ENCODE results near the gene ECHS1. TPM values are rescaled to one million over a fixed set of nuclear protein-coding genes. Genes with fewer than 3 reads are reported as not detected.

The ECHS1 gene
- total and polyA plus RNA-seq, 9 of the 15 experiments (the other 6 are each of a cell fraction or from before 2014, with no cell fraction given) = 16.6 to 100 (median 68.1) TPM

DNA sequence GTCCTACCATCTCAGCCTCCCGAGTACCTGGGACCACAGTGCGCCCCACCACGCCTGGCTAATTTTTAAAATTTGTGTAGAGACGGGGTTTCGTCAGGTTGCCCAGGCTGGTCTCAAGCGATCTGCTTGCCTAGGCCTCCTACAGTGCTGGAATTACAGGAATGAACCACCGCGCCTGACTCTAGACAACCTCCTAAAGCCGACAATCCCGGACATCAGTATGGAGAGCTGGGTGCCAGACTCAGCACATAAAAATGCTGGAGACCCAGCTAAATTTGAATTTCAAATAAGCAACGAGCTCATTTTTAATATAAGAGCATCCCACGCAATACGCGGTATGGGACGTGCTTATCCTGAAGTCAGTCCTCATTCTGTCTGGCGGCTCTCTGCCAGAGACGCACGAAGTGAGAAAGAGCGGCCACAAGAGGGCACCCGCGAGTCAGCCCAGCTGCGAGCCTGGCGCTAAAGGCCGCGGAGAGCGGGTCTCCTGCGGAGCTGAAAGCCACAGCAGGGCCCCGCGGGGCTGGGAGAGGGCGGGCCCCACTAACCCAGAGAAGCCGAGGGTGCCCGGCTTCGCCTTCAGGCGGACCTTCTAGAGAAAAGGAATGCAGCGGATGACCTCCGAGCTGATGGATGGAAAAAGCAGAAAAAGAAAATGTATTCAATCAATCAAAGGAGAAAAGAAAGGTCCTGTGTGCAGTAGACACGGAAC is 43.5 kb downstream of the ECHS1 start (continued):
- TF ChIP-seq ZNF232 (CRISPR knock-in tag; IDR thresholded peaks at IDR 0.05) = no peak
- TF ChIP-seq, protein P1, sequence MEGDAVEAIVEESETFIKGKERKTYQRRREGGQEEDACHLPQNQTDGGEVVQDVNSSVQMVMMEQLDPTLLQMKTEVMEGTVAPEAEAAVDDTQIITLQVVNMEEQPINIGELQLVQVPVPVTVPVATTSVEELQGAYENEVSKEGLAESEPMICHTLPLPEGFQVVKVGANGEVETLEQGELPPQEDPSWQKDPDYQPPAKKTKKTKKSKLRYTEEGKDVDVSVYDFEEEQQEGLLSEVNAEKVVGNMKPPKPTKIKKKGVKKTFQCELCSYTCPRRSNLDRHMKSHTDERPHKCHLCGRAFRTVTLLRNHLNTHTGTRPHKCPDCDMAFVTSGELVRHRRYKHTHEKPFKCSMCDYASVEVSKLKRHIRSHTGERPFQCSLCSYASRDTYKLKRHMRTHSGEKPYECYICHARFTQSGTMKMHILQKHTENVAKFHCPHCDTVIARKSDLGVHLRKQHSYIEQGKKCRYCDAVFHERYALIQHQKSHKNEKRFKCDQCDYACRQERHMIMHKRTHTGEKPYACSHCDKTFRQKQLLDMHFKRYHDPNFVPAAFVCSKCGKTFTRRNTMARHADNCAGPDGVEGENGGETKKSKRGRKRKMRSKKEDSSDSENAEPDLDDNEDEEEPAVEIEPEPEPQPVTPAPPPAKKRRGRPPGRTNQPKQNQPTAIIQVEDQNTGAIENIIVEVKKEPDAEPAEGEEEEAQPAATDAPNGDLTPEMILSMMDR (IDR thresholded peaks at IDR 0.05 in 2 of 3, conservative IDR thresholded peaks at IDR 0.05 in 1 of 3; ENCODE audit: insufficient read depth in 2 of 3, low read depth in 1 of 3, low read length in 3 of 3) = peak; percentile 79 to 90 (median 87)
- no peak for TF ChIP-seq ZNF764 (CRISPR knock-in tag; IDR thresholded peaks at IDR 0.05; ENCODE audit: low read depth)
- TF ChIP-seq HSF4 (CRISPR knock-in tag; IDR thresholded peaks at IDR 0.05; ENCODE audit: borderline replicate concordance) = no peak
- 0 out of 2 replicates have a peak, but pooled peaks have one; percentile 27 for TF ChIP-seq L3MBTL2 (IDR thresholded peaks at IDR 0.05)
- TF ChIP-seq ZNF584 (CRISPR knock-in tag; IDR thresholded peaks at IDR 0.05; ENCODE audit: low read depth) = no peak
- no peak for TF ChIP-seq CC2D1A (IDR thresholded peaks at IDR 0.05)
- peak; percentile 36; the same call in 1 of the 2 replicates for TF ChIP-seq ZBTB7A (IDR thresholded peaks at IDR 0.05; ENCODE audit: borderline replicate concordance, control insufficient read depth, low read depth, low read length)
- TF ChIP-seq ZNF197 (CRISPR knock-in tag; IDR thresholded peaks at IDR 0.05; ENCODE audit: low read depth) = no peak
- TF ChIP-seq, protein P2, sequence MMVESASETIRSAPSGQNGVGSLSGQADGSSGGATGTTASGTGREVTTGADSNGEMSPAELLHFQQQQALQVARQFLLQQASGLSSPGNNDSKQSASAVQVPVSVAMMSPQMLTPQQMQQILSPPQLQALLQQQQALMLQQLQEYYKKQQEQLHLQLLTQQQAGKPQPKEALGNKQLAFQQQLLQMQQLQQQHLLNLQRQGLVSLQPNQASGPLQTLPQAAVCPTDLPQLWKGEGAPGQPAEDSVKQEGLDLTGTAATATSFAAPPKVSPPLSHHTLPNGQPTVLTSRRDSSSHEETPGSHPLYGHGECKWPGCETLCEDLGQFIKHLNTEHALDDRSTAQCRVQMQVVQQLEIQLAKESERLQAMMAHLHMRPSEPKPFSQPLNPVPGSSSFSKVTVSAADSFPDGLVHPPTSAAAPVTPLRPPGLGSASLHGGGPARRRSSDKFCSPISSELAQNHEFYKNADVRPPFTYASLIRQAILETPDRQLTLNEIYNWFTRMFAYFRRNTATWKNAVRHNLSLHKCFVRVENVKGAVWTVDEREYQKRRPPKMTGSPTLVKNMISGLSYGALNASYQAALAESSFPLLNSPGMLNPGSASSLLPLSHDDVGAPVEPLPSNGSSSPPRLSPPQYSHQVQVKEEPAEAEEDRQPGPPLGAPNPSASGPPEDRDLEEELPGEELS (CRISPR knock-in tag; IDR thresholded peaks at IDR 0.05; ENCODE audit: borderline replicate concordance) = no peak
- no peak for TF ChIP-seq ZNF766 (CRISPR knock-in tag; conservative IDR thresholded peaks at IDR 0.05)
- no peak for TF ChIP-seq JUN (IDR thresholded peaks at IDR 0.05; ENCODE audit: borderline replicate concordance, low read depth, low read length)
- TF ChIP-seq JUN (CRISPR knock-in tag; IDR thresholded peaks at IDR 0.05; ENCODE audit: borderline replicate concordance) = no peak
- TF ChIP-seq RAD21 (CRISPR knock-in tag; conservative IDR thresholded peaks at IDR 0.05 in 1 of 2, IDR thresholded peaks at IDR 0.05 in 1 of 2) = peak; percentile 62 to 79
- TF ChIP-seq RFX1 (IDR thresholded peaks at IDR 0.05) = no peak
- TF ChIP-seq, protein P3, sequence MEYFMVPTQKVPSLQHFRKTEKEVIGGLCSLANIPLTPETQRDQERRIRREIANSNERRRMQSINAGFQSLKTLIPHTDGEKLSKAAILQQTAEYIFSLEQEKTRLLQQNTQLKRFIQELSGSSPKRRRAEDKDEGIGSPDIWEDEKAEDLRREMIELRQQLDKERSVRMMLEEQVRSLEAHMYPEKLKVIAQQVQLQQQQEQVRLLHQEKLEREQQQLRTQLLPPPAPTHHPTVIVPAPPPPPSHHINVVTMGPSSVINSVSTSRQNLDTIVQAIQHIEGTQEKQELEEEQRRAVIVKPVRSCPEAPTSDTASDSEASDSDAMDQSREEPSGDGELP (CRISPR knock-in tag; IDR thresholded peaks at IDR 0.05; ENCODE audit: borderline replicate concordance) = peak; percentile 82; the same call in 1 of the 2 replicates
- TF ChIP-seq NFE2 (IDR thresholded peaks at IDR 0.05; ENCODE audit: low read depth) = no peak
- TF ChIP-seq, protein P4, sequence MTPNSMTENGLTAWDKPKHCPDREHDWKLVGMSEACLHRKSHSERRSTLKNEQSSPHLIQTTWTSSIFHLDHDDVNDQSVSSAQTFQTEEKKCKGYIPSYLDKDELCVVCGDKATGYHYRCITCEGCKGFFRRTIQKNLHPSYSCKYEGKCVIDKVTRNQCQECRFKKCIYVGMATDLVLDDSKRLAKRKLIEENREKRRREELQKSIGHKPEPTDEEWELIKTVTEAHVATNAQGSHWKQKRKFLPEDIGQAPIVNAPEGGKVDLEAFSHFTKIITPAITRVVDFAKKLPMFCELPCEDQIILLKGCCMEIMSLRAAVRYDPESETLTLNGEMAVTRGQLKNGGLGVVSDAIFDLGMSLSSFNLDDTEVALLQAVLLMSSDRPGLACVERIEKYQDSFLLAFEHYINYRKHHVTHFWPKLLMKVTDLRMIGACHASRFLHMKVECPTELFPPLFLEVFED (CRISPR knock-in tag; conservative IDR thresholded peaks at IDR 0.05) = no peak
